Activated T-cell treated with anti-CD3 and anti-CD28 coated beads, Interleukin-2, amount 50 U/mL, for 72 hours (primary cell): ENCODE measurements around the gene MAPK14. TPM values are rescaled to one million over a fixed set of nuclear protein-coding genes. Genes with fewer than 3 reads are reported as not detected.
A peak's percentile ranks its signal among the peaks of the same experiment; 100 is the strongest.
"Not testable (repeated sequence)": the region's sequence is repeated elsewhere in the genome, so short reads cannot be mapped to it uniquely, and the experiment has no call there.

Source experiments
- ATAC-seq, 2 donors: fragments of 150-1000 bp; cut with Tn5 transposase; replicated peaks in 1 of 2; 2 replicates each; pipeline ENCODE4 v1.10.0; 2021; ENCODE audit warnings: moderate library complexity in 2 of 2, mild to moderate bottlenecking in 1 of 2
- DNase-seq, 2 donors: peaks; one replicate each; pipeline ENCODE4 v3.0.0; 2021 to 2022; ENCODE audit warnings: mixed read lengths in 1 of 2
- H3K27ac Mint-ChIP-seq: one replicate; pipeline ENCODE4 v1.8.0; 2022; ENCODE audit warnings: mild to moderate bottlenecking, moderate library complexity, mixed read lengths
- H3K27me3 Mint-ChIP-seq: one replicate; pipeline ENCODE4 v1.8.0; 2022; ENCODE audit warnings: low read depth, mixed read lengths
- H3K36me3 Mint-ChIP-seq, 2 donors: one replicate each; pipeline ENCODE4 v1.8.0; 2022; ENCODE audit warnings: mixed read lengths in 2 of 2, mild to moderate bottlenecking in 1 of 2; ENCODE audit not compliant: insufficient read depth in 2 of 2
- H3K4me1 Mint-ChIP-seq: one replicate; pipeline ENCODE4 v1.8.0; 2022; ENCODE audit warnings: low read depth, mixed read lengths
- H3K4me3 Mint-ChIP-seq, 2 donors: one replicate each; pipeline ENCODE4 v1.8.0; 2022; ENCODE audit warnings: mild to moderate bottlenecking in 2 of 2, mixed read lengths in 2 of 2, moderate library complexity in 2 of 2
- H3K9me3 Mint-ChIP-seq, 2 donors: one replicate each; pipeline ENCODE4 v1.8.0; 2022; ENCODE audit warnings: mixed read lengths in 2 of 2
- total RNA-seq, 2 donors: library from RNA; stranded (reverse); gene quantifications; one replicate each; pipeline ENCODE4 v1.2.3, GENCODE V29; 2022

Gene MAPK14
- total RNA-seq, 2 donors from 2014 or later = 53.0 to 63.4 TPM

DNA sequence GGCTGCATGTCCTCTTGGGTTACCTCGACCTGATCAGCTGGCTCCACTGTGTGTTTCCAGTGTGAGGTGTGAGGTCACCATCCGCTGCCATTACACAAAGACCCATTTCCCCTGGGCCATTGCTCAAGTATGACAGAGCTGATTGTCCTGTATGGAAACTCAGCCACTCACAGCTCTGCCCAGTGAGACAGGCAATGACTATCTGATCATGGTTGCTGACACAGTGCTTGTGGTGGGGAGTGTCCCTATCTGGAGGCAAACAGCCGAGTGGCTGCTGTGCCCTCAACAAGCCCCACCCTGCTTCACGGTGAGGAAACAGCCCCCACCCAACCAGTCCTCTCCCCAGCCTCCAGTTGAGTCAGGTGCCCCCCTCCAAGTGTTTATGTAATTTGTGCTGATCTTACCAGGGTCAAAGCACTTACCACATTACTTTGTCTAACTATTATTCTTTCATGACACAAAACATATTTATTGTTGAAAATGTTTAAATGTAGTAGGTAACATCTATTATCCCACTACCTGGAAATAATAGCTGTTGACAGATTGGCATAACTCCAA is 91.0 kb downstream of the MAPK14 start:
- ATAC-seq (peak; percentile 78 to 79), DNase-seq (peak; percentile 75 to 80)
- peaks cover 100% of the 10 kb centered on the region for H3K4me1 Mint-ChIP-seq
- H3K27ac Mint-ChIP-seq = peak overlapping the region; percentile 14
- H3K27me3 Mint-ChIP-seq = no peaks in the 10 kb centered on the region
- peak overlapping the region in 1 of 2 donors; percentile 5 for H3K4me3 Mint-ChIP-seq
- no peaks in the 10 kb centered on the region for H3K36me3 Mint-ChIP-seq
- H3K9me3 Mint-ChIP-seq = no peaks in the 10 kb centered on the region

DNA sequence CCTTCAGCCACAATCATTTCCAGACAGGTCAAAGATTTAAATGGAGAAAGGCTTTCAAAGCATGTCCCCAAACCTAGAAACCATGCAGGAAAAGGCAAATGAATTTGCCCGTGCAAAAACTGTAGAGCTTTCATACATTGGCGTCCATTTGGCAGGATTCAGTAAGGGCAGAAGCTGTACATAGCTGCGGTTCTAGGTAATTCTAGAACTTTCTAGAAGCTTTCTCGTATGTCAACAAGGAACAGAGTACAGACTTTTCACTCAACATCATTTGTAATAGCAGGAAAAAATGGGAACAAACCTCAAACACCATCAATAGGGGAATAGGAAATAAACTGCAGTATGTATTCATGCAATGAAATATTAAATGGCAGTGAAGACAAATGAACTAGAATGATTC is 91.6 kb downstream of the MAPK14 start:
- H3K27ac Mint-ChIP-seq = peak overlapping the region; percentile 14
- H3K36me3 Mint-ChIP-seq = no peaks in the 10 kb centered on the region
- H3K9me3 Mint-ChIP-seq = no peaks in the 10 kb centered on the region
- peaks cover 100% of the 10 kb centered on the region for H3K4me1 Mint-ChIP-seq
- peak overlapping the region in 1 of 2 donors; percentile 5 for H3K4me3 Mint-ChIP-seq
- ATAC-seq (no peak), DNase-seq (no peak)
- no peaks in the 10 kb centered on the region for H3K27me3 Mint-ChIP-seq

DNA sequence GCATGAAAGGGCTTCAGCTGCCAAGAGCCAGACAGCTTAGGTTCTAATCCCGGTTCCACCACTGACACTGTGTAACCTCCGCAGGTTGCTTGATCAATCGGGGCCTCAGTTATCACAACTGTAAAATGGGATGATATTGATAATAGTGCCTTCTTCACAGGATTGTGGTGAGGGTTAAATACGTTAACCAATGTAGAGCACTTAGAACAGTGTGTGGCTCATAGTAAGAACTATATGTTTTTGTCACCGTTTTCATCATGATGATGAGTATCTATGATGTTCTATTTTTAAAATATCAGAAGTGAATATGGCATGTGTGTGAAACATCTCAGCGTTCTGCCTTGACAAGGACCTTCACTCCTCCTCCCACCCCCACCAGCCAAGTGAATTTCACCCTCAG is 92.4 kb downstream of the MAPK14 start:
- no peak for DNase-seq
- no peaks in the 10 kb centered on the region for H3K9me3 Mint-ChIP-seq
- peak; percentile 35 to 43 for ATAC-seq
- peak overlapping the region; percentile 100 for H3K27ac Mint-ChIP-seq
- H3K36me3 Mint-ChIP-seq = no peaks in the 10 kb centered on the region
- H3K27me3 Mint-ChIP-seq = no peaks in the 10 kb centered on the region
- peak overlapping the region; percentile 93 to 99 for H3K4me3 Mint-ChIP-seq
- H3K4me1 Mint-ChIP-seq = peaks cover 94% of the 10 kb centered on the region

DNA sequence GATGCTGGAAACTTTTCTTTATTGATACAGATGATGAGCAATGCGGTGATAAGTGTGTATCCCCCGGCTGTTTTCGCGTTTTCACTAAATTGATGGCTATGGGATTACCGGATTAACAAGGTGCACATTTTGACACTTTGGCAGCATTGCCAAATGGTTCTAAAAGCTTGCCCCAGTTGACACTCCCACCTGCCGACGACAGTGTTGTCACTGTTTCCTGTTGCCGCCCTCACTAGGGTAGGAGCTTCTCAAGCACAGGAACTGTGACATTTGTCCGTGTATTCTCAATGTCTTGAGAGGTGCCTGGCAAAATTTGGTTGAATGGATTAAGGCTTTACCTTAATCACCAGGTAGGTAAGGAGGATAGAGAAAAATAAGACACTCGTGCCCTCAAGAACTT is 92.9 kb downstream of the MAPK14 start:
- ATAC-seq (peak; percentile 55 to 60), DNase-seq (peak; percentile 78)
- no peaks in the 10 kb centered on the region for H3K9me3 Mint-ChIP-seq
- no peaks in the 10 kb centered on the region for H3K27me3 Mint-ChIP-seq
- peak overlapping the region; percentile 93 to 99 for H3K4me3 Mint-ChIP-seq
- H3K36me3 Mint-ChIP-seq = no peaks in the 10 kb centered on the region
- H3K4me1 Mint-ChIP-seq = peaks cover 89% of the 10 kb centered on the region
- peak overlapping the region; percentile 100 for H3K27ac Mint-ChIP-seq

DNA sequence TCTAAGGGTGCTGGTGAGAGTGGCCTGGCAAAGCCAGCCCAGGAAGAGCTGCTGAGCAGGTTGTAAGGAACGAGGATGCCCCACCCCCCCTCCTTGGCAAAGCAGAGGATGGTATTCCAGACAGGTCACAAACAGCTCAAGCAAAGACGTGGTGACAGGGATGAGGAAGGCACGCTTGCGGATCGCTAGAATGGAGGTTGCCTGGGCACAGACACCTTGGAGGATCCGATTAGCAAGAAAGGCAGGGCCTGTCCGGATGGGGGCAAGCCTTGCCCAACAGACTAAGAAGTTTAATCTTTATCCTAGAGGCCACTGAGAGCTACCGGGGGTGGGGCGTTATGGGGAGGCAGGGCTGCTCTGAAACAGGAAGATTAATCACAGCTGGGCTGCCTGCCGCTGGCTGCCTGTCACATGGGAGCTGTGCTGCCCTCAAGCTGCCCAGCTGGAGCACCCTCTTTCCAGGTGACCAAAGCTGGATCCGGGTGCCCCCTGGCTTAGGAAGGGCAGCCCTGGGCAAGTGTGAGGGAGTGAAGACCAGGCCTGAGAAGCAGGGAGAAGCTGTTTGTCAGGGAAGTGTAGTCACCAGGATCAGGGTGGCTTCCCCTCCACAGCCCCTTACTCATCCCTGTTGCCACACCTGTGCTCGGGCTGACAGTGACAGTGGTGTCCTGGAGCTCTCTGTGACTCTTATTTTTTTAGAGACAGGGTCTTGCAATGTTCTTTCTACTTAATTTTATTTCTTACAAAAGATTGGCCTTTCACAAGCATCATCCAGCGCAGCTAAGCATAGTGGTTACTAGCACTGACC is 93.6 kb downstream of the MAPK14 start:
- Mint-ChIP-seq H3K36me3 (no peaks in the 10 kb centered on the region), H3K4me1 (peaks cover 88% of the 10 kb centered on the region), H3K9me3 (no peaks in the 10 kb centered on the region), H3K27ac (peak overlapping the region; percentile 100), H3K27me3 (no peaks in the 10 kb centered on the region), H3K4me3 (peak overlapping the region; percentile 93 to 99)
- DNase-seq (peak; percentile 71 to 72), ATAC-seq (peak; percentile 47 to 48)

DNA sequence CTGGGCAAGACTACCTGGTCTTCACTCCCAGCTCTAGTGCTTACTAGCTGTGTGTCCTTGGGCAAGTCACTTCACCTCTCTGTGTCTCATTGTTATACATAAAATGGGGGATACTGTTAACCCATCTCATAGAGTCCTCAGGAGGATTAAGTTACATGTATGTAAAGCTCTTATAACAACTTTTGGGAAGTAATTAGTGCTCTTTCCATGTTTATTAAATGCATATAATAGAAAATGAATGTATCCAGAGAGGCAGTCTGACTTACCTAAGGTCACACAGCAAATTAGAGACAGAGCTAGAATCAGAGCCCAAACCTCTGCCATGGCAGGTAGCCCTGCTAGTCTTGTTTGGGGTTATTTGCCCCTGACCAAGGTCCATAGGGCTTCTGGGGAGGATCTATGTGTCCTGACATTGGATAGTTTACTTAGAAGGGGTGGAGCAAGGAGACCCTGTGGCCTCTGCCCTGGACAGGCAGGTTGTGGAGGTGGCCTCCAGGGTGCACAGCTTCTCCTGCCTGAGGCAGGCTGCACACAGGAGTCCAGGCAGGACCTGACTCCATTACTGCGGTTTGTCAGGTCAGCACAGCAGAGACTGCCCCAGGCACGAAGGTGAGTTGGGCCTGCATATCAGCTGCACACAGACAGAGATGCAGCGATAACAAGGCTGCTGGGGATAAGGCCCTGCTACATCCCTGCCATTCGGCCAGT is 94.3 kb downstream of the MAPK14 start:
- ATAC-seq (no peak), DNase-seq (no peak)
- H3K27me3 Mint-ChIP-seq = no peaks in the 10 kb centered on the region
- H3K9me3 Mint-ChIP-seq = no peaks in the 10 kb centered on the region
- H3K4me3 Mint-ChIP-seq = peak overlapping the region; percentile 93 to 99
- peaks cover 88% of the 10 kb centered on the region for H3K4me1 Mint-ChIP-seq
- H3K36me3 Mint-ChIP-seq = no peaks in the 10 kb centered on the region
- peak overlapping the region; percentile 79 for H3K27ac Mint-ChIP-seq

DNA sequence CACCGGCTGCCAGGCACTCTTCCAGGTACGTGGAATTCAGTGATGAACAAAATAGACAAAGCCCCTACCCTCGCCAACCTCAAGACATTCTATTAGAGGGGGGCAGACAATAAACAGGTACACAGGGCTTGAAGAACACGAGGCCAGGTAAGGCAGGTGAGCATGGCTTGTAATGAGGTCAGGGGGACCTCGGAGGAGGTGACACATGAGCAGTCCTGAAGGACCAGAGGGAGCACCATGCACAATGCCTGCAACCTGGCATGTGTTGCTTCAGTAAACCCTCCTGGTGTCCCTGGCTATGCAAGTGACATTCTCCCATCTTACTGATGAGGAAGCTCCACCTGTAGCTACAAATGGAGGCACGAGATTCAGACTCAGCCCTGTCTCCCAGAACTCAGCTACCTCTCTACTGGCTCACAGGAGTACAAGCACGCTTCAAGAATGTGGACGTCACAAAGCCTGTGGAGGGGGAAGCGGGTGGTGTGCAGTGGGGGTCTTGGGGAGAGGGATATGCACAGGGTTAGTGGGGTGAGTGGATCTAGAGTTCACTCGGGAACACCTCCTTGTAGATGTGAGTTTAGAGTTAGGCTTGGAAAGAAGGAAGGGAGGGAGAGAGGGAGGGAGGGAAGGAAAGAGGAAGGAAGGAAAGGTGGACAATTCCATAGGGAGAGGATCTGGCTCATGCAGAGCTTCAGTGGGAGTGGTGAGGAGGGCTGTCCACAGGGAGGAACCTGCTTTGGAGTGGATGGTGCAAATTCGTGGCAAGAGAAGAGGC is 95.1 kb downstream of the MAPK14 start:
- ATAC-seq = no peak
- no peaks in the 10 kb centered on the region for H3K9me3 Mint-ChIP-seq
- no peaks in the 10 kb centered on the region for H3K27me3 Mint-ChIP-seq
- no peak for DNase-seq
- H3K4me3 Mint-ChIP-seq = no peak overlapping the region
- H3K4me1 Mint-ChIP-seq = peaks cover 88% of the 10 kb centered on the region
- H3K36me3 Mint-ChIP-seq = no peaks in the 10 kb centered on the region
- H3K27ac Mint-ChIP-seq = no peak overlapping the region

DNA sequence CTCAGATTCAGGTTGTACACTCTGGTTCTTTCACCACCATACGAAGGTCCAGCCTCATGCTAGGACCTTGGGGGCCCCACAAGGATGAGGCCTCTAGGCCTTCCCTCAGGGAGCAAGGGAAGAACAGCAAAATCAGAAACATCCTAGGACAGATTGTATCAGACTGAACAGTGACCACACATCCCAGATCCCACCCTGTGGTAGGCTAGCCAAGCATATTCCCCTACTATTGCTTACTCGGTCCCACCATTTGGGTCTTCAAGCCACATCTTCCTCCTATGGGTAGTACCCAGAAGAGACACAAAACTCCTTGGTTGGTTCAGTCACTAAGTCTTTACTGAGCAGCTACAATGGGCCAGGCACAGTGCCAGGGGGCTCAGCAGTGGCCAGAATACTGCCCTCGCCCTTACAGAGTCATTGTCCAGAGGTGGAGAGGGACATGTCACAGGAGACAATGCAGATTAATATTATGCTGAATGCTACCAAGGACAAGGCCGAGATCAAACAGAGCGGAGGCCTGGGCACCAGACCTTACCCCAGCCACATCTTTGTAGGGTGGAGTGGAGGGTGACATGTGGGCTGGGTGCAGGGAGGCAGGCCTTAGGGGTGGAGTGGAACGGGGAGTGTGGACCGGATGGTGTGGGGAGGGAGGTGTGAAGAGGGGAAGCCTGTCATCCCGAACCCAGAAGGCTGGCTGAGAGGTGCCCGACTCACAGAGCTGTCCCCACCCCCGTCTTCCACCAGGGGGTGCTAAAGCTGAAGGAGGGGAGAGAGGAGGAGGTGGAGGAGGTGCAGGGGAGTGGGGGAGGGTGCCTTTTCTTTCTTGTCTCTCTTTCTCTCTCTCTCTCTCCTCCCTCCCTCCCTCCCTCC is 95.9 kb downstream of the MAPK14 start:
- DNase-seq (peak; percentile 91 to 93), ATAC-seq (peak; percentile 70 to 75)
- peak overlapping the region; percentile 48 to 64 for H3K4me3 Mint-ChIP-seq
- H3K9me3 Mint-ChIP-seq = no peaks in the 10 kb centered on the region
- no peaks in the 10 kb centered on the region for H3K27me3 Mint-ChIP-seq
- no peak overlapping the region for H3K27ac Mint-ChIP-seq
- H3K4me1 Mint-ChIP-seq = peaks cover 85% of the 10 kb centered on the region
- no peaks in the 10 kb centered on the region for H3K36me3 Mint-ChIP-seq

DNA sequence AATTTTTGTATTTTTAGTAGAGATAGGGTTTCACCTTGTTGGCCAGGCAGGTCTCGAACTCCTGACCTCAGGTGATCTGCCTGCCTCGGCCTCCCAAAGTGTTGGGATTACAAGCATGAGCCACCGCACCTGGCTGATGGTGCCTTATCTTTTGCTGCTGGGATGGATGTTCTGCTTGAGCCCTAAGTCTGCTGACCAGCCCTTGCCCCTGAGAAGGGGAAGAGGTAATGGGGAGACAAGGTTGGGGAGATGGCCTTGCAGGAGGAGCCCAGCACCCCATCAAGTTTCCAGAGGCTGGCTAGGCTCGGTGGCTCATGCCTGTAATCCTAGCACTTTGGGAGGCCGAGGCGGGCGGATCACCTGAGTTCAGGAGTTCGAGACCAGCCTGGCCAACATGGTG is 96.7 kb downstream of the MAPK14 start:
- Mint-ChIP-seq H3K4me3 (peak overlapping the region; percentile 64 to 71), H3K4me1 (peaks cover 85% of the 10 kb centered on the region)
- DNase-seq, H3K27ac Mint-ChIP-seq, ATAC-seq, H3K27me3 Mint-ChIP-seq, H3K9me3 Mint-ChIP-seq, H3K36me3 Mint-ChIP-seq: not testable (repeated sequence)

DNA sequence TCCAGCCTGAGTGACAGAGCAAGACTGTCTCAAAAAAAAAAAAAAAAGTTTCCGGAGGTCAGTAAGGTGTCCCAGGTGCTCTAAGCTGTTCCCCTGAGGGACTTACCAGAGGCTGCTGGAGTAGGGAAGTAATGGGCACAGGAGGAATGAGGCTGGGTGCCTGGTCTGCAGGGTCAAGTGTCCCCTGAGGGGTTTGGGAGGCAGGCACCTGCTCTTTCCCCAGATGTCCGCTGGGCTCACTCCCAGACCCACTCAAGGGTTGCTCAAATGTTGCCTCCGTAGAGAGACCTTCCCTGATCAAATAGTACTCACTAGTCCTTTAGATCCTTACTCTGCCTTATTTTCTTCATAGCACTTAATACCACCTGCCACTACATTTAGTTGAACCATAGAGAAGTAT is 97.3 kb downstream of the MAPK14 start:
- Mint-ChIP-seq H3K9me3 (no peaks in the 10 kb centered on the region), H3K4me3 (no peak overlapping the region), H3K4me1 (peaks cover 85% of the 10 kb centered on the region), H3K36me3 (no peaks in the 10 kb centered on the region), H3K27me3 (no peaks in the 10 kb centered on the region), H3K27ac (no peak overlapping the region)
- ATAC-seq (no peak), DNase-seq (no peak)

DNA sequence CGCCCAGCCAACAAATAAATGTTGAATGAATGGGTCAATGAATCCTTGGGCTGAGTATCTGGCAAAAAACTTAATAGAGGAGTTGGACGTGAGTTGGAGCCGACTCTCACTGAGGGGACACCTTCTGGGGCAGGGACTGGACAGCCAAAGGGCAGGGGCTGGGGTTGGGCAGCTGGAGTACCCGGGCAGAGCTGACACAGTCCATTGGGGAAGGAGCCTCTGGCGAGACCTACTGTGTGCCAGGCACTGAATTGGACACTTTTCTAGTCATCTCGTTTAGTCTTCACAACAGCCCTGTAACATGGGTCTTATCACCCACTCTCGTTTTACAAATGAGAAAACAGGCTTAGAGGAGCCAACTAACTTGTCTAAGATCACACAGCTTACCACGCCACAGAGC is 98.0 kb downstream of the MAPK14 start:
- DNase-seq (no peak), ATAC-seq (no peak)
- Mint-ChIP-seq H3K27ac (no peak overlapping the region), H3K27me3 (no peaks in the 10 kb centered on the region), H3K9me3 (no peaks in the 10 kb centered on the region), H3K4me3 (no peak overlapping the region), H3K4me1 (peaks cover 80% of the 10 kb centered on the region), H3K36me3 (no peaks in the 10 kb centered on the region)

DNA sequence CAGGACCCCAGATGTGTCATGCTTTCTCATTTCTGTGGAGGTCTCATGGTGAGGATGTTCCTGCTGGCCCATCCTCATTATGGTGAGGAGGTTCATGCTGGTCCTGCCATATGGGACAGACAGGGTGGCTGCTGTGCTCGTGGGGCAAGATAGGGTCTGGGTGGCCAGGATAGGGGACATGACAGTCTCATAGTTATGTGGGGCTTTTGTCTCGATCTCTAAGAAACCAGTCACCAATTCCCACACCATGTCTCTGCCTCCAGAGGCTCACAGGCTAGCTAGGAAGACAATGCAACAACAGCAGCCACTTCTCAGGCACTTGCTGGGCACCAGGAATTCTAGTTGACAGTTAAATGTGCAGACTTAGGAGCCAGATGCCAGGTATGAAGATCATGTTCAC is 98.5 kb downstream of the MAPK14 start:
- DNase-seq (no peak), ATAC-seq (no peak)
- Mint-ChIP-seq H3K27me3 (no peaks in the 10 kb centered on the region), H3K9me3 (no peaks in the 10 kb centered on the region), H3K4me3 (no peak overlapping the region), H3K4me1 (peaks cover 74% of the 10 kb centered on the region), H3K36me3 (no peaks in the 10 kb centered on the region), H3K27ac (no peak overlapping the region)
